ENCODE results near the gene EML1.

Gene EML1

DNA sequence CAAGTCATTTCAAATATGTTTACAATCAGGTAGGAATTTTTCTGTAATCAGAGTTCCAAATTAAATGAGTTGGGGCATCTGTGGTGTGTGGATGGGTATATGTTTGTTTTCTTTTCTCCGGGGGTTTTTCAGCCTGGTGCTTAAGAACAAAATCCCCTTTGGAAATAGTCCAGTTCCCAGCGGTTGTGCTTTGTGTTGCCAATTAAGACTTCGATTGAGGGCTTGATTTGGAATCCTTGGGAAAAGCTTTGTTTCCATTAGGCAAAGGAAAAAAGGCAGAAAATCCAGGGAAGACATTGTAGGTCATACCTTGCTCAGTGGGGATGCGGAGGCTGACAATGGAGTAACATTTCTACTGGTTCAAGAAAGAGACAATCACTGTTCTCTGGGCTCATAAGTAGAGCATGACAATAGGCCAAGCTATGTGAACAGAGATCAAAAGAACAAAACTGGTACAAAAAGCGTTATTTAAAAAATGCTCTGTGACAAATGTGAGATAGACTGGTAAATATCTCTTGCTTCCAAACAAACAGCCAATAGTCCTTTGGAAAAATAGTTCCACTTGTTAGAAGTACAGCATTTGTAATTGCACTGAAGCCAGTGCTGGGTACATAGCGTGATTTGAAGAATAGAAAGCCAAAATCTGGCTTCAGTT is 79.7 kb downstream of the EML1 start:
- DNase-seq (ENCODE audit: low read depth in 2 of 2): no peak

DNA sequence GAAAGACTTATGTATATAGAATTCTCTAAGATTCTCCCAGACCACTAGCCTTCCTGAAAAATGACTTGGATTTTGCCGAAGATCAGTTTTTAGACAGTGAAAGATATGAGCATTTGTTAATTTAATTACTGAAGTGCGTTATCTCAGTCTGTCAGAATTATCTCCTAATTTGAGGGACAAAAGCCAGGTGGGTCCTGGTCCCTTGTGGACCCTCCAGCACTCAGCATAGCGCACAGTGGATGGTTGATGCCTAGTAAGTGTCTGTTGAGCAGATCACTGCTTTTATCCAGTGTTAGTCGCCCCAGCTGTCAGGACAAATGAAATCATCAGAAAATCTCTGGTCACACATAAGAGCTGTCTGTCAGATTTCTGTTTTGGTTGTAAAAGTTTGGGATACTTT is 80.4 kb downstream of the EML1 start:
- DNase-seq (ENCODE audit: low read depth in 2 of 2): no peak

DNA sequence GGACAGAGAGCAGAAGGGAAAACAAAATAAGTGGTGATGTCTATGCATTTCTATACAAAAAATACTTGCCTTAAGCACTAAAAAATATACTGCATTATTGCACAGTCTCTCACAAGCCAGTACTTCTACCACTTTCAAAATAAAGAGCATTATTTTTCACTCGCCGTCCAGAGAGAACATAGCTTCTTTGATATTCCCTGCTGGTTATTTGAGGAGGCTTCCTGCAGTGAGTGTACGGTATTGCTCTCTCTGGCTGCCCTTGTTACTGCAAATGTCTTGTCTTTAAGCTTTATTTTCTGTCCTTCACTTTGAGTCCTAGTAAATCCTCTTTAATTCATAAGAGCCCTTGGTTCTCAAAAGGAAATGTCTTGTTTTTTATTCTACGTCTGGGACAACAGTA is 81.1 kb downstream of the EML1 start:
- DNase-seq (ENCODE audit: low read depth in 2 of 2): no peak

- no peak for DNase-seq (ENCODE audit: low read depth in 2 of 2)
Measured at GRCh38 chr14:99875421-99875820, 82.2 kb downstream of the EML1 start.

- DNase-seq (ENCODE audit: low read depth in 2 of 2): no peak
Measured at GRCh38 chr14:99875836-99876235, 82.6 kb downstream of the EML1 start.

DNA sequence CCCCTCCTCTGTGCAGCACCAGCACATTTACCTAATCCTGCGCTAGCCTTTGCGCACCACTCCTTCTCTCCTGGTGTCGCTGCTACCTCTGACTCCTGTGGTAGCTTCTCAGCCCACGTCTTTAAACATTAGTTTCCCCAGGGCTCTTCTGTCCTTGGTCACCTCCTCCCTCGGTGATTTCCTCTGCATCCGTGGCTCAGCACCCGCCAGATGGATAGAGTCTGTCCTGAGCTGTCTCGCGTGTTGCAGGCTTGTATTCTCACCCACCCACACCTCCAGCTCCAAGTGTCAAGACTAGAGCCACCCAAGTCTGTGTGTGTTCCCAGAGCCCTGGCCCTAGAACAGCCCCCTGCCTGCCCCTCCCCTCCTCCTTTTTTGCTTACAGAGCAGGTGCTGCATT is 83.2 kb downstream of the EML1 start:
- no peak for DNase-seq (ENCODE audit: low read depth in 2 of 2)

DNA sequence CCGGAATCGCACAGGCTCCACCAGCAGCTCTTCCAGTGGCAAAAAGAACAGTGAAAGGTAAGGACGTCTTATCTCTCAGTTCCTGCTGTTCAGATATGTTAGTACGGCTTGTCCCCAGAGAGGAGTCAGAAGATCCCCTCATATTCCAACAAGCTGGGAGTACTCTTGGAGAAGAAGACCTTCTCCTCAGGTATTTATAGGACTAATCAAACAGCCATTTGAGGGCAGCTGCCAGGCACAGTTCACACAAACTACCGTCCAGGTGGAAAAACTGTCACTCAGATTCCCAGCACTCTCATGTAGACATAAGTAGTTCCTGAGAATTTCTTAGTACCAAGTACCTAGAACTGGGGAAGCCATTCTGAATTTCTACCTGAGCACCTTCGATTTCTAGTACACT is 85.3 kb downstream of the EML1 start:
- no peak for DNase-seq (ENCODE audit: low read depth in 2 of 2)

- DNase-seq (ENCODE audit: low read depth in 2 of 2): no peak
Measured at GRCh38 chr14:99879401-99880295, 86.4 kb downstream of the EML1 start.

DNA sequence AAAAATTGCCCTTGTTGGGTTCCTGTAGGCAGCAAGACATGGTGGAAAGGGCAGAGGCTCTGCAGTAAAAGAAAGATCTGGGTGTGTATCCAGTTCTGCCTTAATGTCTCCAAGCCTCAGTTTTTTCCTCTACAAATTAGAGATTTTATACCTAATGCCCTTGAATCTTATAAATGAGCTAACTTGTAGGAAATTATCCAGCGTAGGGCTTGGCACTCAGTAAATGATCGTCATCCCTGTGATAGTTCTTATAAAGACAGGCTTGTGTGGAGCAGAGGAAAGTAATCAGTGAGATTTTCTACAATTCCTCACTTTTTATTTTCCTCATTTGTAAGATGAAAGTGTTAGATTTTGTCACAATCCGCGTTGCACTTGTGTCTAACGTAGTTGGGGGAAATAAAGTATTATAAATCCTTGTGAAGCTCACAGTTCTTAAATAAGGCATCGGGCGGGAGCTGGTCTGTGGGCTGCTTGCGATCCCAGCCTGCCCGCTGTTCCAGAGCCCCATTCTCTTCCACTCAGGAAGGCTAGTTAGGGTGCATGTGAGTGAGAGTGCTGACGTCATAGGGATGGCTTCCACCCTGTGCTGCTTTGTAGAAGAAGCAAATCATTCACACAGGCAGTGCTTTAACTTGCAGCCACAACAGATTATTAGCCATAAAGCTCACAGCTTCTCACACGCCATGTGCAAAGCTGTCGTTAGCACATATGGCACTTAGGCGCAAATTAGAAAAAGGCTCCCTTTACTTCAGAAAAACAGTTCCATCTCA is 87.6 kb downstream of the EML1 start:
- no peak for DNase-seq (ENCODE audit: low read depth in 2 of 2)

GRCh38 chr14:99883866-99884650 is 90.8 kb downstream of the EML1 start:
- DNase-seq (ENCODE audit: low read depth in 2 of 2): no peak

GRCh38 chr14:99884834-99885648 is 91.8 kb downstream of the EML1 start:
- no peak for DNase-seq (ENCODE audit: low read depth in 2 of 2)

GRCh38 chr14:99885649-99885958 is 92.4 kb downstream of the EML1 start:
- DNase-seq (ENCODE audit: low read depth in 2 of 2): no peak

- DNase-seq (ENCODE audit: low read depth in 2 of 2): no peak
Measured at GRCh38 chr14:99887407-99887806, 94.2 kb downstream of the EML1 start.

- no peak for DNase-seq (ENCODE audit: low read depth in 2 of 2)
Measured at GRCh38 chr14:99888149-99888548, 94.9 kb downstream of the EML1 start.

DNA sequence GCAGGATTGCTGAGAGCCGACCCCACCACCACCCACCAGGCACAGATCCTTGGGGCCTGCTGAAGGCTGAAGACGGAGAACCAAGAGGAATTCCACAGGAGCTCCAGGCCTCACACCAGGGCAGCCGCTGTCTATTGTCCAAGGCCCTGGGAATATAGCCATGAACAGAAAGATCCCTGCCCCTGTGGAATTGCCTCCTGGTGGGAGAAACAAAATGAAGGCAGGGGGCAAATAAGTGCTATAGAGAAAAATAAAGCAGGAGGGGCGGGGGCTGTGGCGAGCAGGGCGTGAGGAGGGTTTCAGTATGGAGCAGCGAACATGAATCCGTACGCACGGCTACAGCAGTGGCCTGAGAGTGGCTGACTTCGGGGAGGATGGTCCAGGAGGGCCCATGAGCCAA is 96.1 kb downstream of the EML1 start:
- no peak for DNase-seq (ENCODE audit: low read depth in 2 of 2)

- no peak for DNase-seq (ENCODE audit: low read depth in 2 of 2)
Measured at GRCh38 chr14:99891266-99891665, 98.1 kb downstream of the EML1 start.

DNA sequence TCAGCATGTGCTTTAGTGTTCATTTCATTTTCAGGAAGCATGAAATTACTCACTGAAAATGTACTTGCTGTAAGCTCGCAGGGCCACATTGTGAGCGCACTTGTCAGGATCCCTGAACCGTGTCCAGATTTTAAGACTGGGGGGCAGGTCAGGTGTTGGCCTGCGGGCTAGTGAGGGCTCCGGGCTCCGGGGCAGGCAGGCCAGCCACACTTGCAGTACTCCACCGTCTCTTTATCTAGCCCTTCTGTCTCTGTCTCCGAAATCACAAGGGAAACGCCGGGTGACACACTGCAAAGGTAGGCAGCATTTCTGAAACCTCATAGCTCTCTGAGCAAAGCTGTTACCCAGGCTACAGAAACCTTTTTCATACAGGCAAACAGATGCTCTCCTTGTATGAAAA is 98.7 kb downstream of the EML1 start:
- no peak for DNase-seq (ENCODE audit: low read depth in 2 of 2)

GRCh38 chr14:99892406-99892805 is 99.2 kb downstream of the EML1 start:
- no peak for DNase-seq (ENCODE audit: low read depth in 2 of 2)

DNA sequence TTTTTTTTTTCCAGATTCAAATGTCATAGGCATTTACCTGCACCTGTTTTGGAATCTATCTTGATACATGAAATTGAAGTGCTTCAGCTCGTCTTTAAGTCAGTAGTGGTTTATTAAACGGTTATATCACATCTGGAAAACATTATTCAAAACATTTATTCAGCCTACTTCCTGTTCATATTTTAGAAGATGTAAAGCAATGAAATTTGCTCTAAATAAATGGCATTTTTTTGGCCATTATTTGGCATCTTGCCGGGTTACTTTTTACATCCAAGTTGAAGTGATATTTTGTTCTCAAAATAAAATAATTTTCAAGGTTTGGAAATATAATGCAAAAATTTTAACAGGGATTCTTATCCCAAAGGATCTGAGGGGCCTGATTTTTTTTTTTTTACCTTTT is 103.1 kb downstream of the EML1 start:
- DNase-seq (ENCODE audit: low read depth in 2 of 2): no peak

- no peak for DNase-seq (ENCODE audit: low read depth in 2 of 2)
Measured at GRCh38 chr14:99899578-99900178, 106.5 kb downstream of the EML1 start.

DNA sequence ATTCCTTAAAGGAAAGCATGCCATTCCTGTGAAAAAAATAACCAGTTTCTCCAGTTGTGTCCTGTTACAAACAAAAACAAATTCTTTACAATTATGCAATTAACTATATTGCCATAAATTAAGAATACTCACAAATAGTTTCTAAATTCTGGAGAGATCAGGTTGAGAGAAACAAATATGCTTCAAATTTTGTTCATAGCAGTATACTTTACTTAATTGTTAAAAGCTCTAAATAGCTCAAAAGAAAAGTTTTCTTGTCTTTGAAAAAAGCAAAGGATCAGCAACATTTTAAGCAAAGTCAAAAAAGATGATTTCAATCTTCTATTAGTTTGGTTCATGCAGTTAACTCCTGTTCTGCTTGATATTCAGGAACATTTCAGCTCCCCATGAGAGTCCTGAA is 109.7 kb downstream of the EML1 start:
- DNase-seq (ENCODE audit: low read depth in 2 of 2): no peak

All from stimulated activated CD8-positive, alpha-beta memory T cell treated with anti-CD3 and anti-CD28 coated beads, Interleukin-2, amount 100 ng/mL, for 48 hours (primary cell).